ENCODE data around the gene NTRK1. TPM values are rescaled to one million over a fixed set of nuclear protein-coding genes. Genes with fewer than 3 reads are reported as not detected.

Gene NTRK1
- total and polyA plus RNA-seq, 2 of the 4 experiments (the other 2 are of a cell fraction) = not detected

GRCh38 chr1:156898161-156898566 lies 37.5 kb downstream of the NTRK1 start:
- Histone ChIP-seq H3K36me3 (ENCODE audit: control insufficient read depth, insufficient read depth, low read length) (no peaks in the 10 kb centered on the region), H3K9me1 (ENCODE audit: insufficient read depth, low read length) (peaks cover 29% of the 10 kb centered on the region), H4K91ac (ENCODE audit: insufficient read depth, low read depth, low read length) (peak overlapping the region; percentile 74), H2BK20ac (ENCODE audit: low read depth, low read length) (peak overlapping the region; percentile 90), H3K4ac (ENCODE audit: low read depth, low read length) (peak overlapping the region; percentile 96), H3K18ac (ENCODE audit: low read depth, low read length) (peak overlapping the region; percentile 93), H2BK15ac (ENCODE audit: low read depth, low read length) (peak overlapping the region; percentile 53; the same call in 2 of the 3 replicates), H2AFZ (replicated peaks; ENCODE audit: low read length, poor library complexity) (peak overlapping the region; percentile 7), H3K79me1 (ENCODE audit: low read depth in 1 of 2, low read length in 2 of 2) (peaks cover 27 to 92% of the 10 kb centered on the region in 2 experiments), H3K27ac (ENCODE audit: insufficient read depth, low read length) (peak overlapping the region; percentile 77), H3K56ac (ENCODE audit: extremely low read depth, insufficient read depth, low read length) (peak overlapping the region; percentile 76), H3K9me3 (ENCODE audit: control insufficient read depth, insufficient read depth, low read length) (no peaks in the 10 kb centered on the region), H3K14ac (replicated peaks; ENCODE audit: low read depth, low read length) (peak overlapping the region; percentile 98), H4K8ac (ENCODE audit: low read depth in 2 of 2, low read length in 2 of 2) (peak overlapping the region; percentile 76 to 96), H3K4me3 (ENCODE audit: insufficient read depth, low read depth, low read length) (no peak overlapping the region), H2AK5ac (ENCODE audit: low read depth, low read length) (peak overlapping the region; percentile 99), H4K20me1 (ENCODE audit: insufficient read depth, low read length) (peaks cover 2% of the 10 kb centered on the region; the same call in 1 of the 2 replicates), H3K4me1 (ENCODE audit: control insufficient read depth, insufficient read depth, low read length) (peaks cover 50% of the 10 kb centered on the region), H3K27me3 (ENCODE audit: control insufficient read depth, insufficient read depth, low read length) (no peaks in the 10 kb centered on the region), H2BK5ac (ENCODE audit: low read depth, low read length, poor library complexity, severe bottlenecking) (peak overlapping the region; percentile 92), H2BK120ac (ENCODE audit: low read depth, low read length) (peak overlapping the region; percentile 95), H3K23ac (ENCODE audit: low read depth, low read length) (peak overlapping the region; percentile 96), H3K9ac (ENCODE audit: low read depth, low read length) (peak overlapping the region; percentile 62), H2AK9ac (replicated peaks; ENCODE audit: low read depth, low read length, poor library complexity) (peak overlapping the region; percentile 62), H3K4me2 (ENCODE audit: low read depth, low read length) (peak overlapping the region; percentile 29), H4K5ac (ENCODE audit: low read depth, low read length) (peak overlapping the region; percentile 92)
- WGBS, 2 experiments (ENCODE audit: extremely low coverage in 2 of 2, insufficient read length in 1 of 2) = 11% methylated on average over 8 of the region's 13 CpGs; no CpG with 5 or more reads in 1 of the 2 experiments
- in situ Hi-C loops (cut with MboI; ENCODE audit: low sequenced_read_pairs) = no loop called here
- ChIA-PET POLR2A (ENCODE audit: unreplicated experiment) (no interaction called here), CTCF (interaction anchor here (0.9 to 1.2 kb wide), 2 partner anchors 22 to 30 kb away, joined by 3 read pairs; no protein-coding TSS in a partner anchor)
- intact Hi-C loops (cut with micrococcal nuclease) = no loop called here
- TF ChIP-seq RFX5 (IDR thresholded peaks at IDR 0.05; ENCODE audit: low read depth, low read length) (no peak), MXI1 (IDR thresholded peaks at IDR 0.05; ENCODE audit: borderline replicate concordance, low read depth, low read length) (no peak), RAD21 (IDR thresholded peaks at IDR 0.05; ENCODE audit: low read length) (no peak), BHLHE40 (IDR thresholded peaks at IDR 0.05; ENCODE audit: low read depth, low read length) (0 out of 2 replicates have a peak, but pooled peaks have one; percentile 8), CHD1 (IDR thresholded peaks at IDR 0.05; ENCODE audit: low read depth, low read length) (no peak), MAZ (IDR thresholded peaks at IDR 0.05; ENCODE audit: borderline replicate concordance, low read depth, low read length) (peak; percentile 30; the same call in 1 of the 2 replicates), USF2 (IDR thresholded peaks at IDR 0.05; ENCODE audit: low read depth, low read length) (no peak), NFE2L2 (IDR thresholded peaks at IDR 0.05; ENCODE audit: low read depth, low read length) (no peak), CEBPB (IDR thresholded peaks at IDR 0.05; ENCODE audit: low read depth, low read length) (no peak), RCOR1 (IDR thresholded peaks at IDR 0.05; ENCODE audit: insufficient replicate concordance, low read length) (no peak), MAFK (IDR thresholded peaks at IDR 0.05; ENCODE audit: low read depth, low read length) (no peak), SMC3 (IDR thresholded peaks at IDR 0.05; ENCODE audit: low read depth, low read length) (no peak), POLR2A (IDR thresholded peaks at IDR 0.05; ENCODE audit: low read depth, low read length) (no peak), FOS (IDR thresholded peaks at IDR 0.05; ENCODE audit: low read depth, low read length) (no peak)
- TF ChIP-seq, protein P1, sequence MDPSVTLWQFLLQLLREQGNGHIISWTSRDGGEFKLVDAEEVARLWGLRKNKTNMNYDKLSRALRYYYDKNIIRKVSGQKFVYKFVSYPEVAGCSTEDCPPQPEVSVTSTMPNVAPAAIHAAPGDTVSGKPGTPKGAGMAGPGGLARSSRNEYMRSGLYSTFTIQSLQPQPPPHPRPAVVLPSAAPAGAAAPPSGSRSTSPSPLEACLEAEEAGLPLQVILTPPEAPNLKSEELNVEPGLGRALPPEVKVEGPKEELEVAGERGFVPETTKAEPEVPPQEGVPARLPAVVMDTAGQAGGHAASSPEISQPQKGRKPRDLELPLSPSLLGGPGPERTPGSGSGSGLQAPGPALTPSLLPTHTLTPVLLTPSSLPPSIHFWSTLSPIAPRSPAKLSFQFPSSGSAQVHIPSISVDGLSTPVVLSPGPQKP (IDR thresholded peaks at IDR 0.05; ENCODE audit: borderline replicate concordance, low read depth, low read length) = no peak
- TF ChIP-seq, protein P2, sequence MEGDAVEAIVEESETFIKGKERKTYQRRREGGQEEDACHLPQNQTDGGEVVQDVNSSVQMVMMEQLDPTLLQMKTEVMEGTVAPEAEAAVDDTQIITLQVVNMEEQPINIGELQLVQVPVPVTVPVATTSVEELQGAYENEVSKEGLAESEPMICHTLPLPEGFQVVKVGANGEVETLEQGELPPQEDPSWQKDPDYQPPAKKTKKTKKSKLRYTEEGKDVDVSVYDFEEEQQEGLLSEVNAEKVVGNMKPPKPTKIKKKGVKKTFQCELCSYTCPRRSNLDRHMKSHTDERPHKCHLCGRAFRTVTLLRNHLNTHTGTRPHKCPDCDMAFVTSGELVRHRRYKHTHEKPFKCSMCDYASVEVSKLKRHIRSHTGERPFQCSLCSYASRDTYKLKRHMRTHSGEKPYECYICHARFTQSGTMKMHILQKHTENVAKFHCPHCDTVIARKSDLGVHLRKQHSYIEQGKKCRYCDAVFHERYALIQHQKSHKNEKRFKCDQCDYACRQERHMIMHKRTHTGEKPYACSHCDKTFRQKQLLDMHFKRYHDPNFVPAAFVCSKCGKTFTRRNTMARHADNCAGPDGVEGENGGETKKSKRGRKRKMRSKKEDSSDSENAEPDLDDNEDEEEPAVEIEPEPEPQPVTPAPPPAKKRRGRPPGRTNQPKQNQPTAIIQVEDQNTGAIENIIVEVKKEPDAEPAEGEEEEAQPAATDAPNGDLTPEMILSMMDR (conservative IDR thresholded peaks at IDR 0.05; ENCODE audit: low read depth, low read length) = no peak
- peak; percentile 46 for ATAC-seq (ENCODE audit: low read depth)
- DNase-seq = peak; percentile 72
- dilution Hi-C loops (cut with HindIII; ENCODE audit: low sequenced_read_pairs, unreplicated experiment) = no loop called here
- no TSS peak for BruUV-seq (replicated peaks)
